Fibroblast of skin of left quadriceps (primary cell): ENCODE data around the gene ABCC10.
"Not testable (repeated sequence)": the region's sequence is repeated elsewhere in the genome, so short reads cannot be mapped to it uniquely, and the experiment has no call there.

Experiments
- DNase-seq, 2 experiments: peaks; one replicate each; pipeline ENCODE4 v3.0.0-alpha.2; 2013; ENCODE audit warnings: low read depth in 2 of 2

Gene ABCC10

GRCh38 chr6:43412541-43412940, 14.8 kb upstream of the ABCC10 start:
- DNase-seq, result no peak

- no peak for DNase-seq
These were observed 14.3 kb upstream of the ABCC10 start for GRCh38 chr6:43413002-43413401.

DNA sequence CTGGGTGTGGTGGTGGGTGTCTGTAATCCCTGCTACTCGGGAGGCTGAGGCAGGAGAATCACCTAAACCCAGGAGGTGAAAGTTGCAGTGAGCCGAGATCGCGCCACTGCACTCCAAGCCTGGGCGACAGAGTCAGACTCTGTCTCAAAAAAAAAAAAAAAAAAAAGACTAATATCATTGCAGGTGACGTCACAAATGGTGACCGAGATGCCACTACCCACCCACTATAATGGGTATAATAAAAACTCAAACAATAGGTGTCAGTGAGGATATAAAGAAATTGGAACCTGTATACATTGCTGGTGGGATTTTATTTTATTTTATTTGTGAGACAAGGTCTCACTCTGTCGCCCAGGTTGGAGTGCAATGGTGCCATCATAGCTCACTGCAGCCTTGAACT, 12.1 kb upstream of the ABCC10 start:
- not testable (repeated sequence) for DNase-seq

DNA sequence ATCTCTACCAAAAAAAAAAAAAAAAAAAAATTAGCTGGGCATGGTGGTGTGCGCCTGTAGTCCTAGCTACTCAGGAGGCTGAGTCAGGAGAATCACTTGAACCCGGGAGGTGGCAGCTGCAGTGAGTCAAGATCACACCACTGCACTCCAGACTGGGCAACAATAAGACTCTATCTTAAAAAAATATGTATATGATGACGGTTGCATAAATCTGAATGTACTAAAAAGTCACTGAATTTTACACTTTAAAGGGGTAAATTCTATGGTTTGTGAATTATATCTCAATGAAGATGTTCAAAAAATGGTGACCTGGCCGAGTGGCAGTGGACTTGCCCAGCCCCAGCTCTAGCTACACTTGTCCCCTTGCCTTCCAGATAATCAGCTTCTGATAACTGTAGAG, 10.4 kb upstream of the ABCC10 start:
- no peak for DNase-seq

DNA sequence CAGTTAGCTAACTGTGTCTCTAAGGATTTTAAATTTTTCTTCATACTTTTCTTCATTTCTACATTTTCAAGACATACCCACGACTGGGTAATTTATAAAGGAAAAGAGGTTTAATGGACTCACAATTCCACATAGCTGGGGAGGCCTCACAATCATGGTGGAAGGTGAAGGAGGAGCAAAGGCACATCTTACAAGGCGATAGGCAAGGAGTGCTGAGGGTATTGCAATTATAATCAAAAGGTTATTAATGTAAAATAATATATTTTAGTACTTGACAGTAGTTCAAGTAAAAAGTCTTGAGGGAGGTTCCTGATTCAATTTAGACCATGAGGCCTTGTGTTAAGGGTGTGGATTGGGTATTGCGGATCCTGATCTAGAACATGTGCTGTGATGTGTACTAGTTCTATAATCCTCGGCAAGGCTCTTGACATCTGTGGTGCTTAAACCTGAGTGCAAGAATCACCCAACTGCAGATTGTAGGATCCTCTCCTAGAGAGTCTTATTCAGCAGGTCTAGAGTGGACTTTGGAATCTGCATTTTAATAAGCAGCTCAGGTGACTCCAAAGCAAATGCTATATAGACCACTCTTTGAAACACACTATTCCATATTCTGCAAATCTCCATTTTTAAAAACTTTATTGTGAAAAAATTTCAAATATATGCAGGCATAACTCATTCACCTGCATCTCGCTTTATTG, 7.2 kb upstream of the ABCC10 start:
- DNase-seq, result no peak

DNA sequence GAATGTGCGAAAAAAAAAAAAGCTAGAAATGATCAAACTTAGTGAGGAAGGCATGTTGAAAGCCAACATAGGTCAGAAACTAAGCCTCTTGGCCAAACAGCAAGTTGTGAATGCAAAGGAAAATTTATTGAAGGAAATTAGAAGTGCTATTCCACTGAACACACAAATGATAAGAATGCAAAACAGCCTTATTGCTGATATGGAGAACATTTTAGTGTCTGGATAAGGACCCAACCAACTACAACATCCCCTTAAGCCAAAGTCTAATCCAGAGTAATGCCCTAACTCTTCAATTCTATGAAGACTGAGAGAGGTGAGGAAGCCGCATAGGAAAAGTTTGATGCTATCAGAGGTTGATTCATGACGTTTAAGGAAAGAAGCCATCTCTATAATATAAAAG, 5.5 kb upstream of the ABCC10 start:
- DNase-seq, result no peak

GRCh38 chr6:43425083-43425482, 2.3 kb upstream of the ABCC10 start:
- DNase-seq, result not testable (repeated sequence)

- no peak for DNase-seq
These were observed 374 bp upstream of the ABCC10 start for GRCh38 chr6:43426928-43427405.

DNA sequence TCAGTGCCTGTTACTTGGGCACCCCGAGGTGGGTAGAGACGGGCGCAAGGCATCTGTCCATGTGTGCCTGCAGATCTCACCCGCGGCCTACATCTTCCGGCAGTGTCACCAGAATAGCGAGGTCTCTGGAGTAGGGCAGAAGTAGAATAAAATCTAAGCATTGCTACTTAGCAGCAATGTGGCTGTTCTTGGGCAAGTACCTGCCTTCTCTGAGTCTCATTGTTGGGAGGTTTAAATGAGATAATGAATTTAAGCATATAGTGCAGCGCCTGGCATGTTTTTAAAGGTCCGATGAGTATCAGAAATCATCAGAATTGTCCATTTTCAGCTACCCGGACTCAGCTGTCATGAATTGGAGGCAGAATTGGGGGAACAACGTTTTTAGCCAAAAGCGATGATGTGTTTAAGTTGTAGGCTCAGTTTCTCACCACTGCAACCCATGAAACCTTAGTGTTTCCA, 800 bp downstream of the ABCC10 start:
- no peak for DNase-seq

- DNase-seq, result no peak
These were observed 1.5 kb downstream of the ABCC10 start for GRCh38 chr6:43428874-43429273.

GRCh38 chr6:43432009-43432945, 4.9 kb downstream of the ABCC10 start:
- no peak for DNase-seq

DNA sequence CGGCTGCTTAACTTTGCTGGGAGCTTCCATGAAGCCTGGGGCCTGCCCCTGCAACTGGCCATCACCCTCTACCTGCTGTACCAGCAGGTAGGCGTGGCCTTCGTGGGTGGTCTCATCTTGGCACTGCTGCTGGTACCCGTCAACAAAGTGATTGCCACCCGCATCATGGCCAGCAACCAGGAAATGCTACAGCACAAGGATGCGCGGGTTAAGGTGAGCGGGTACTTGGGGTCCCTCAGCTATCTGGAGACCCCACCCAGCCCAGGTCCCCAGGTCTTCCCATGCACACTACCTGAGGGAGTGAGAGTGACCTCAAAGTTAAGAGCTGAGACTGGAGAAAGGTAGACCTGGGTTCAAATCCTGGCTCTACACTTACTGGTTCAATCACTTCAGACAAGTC, 5.8 kb downstream of the ABCC10 start:
- no peak for DNase-seq

- DNase-seq, result no peak
These were observed 6.9 kb downstream of the ABCC10 start for GRCh38 chr6:43434001-43434840.

- no peak for DNase-seq
These were observed 7.6 kb downstream of the ABCC10 start for GRCh38 chr6:43434943-43435342.

- DNase-seq, result no peak
These were observed 8.5 kb downstream of the ABCC10 start for GRCh38 chr6:43435682-43436437.

DNA sequence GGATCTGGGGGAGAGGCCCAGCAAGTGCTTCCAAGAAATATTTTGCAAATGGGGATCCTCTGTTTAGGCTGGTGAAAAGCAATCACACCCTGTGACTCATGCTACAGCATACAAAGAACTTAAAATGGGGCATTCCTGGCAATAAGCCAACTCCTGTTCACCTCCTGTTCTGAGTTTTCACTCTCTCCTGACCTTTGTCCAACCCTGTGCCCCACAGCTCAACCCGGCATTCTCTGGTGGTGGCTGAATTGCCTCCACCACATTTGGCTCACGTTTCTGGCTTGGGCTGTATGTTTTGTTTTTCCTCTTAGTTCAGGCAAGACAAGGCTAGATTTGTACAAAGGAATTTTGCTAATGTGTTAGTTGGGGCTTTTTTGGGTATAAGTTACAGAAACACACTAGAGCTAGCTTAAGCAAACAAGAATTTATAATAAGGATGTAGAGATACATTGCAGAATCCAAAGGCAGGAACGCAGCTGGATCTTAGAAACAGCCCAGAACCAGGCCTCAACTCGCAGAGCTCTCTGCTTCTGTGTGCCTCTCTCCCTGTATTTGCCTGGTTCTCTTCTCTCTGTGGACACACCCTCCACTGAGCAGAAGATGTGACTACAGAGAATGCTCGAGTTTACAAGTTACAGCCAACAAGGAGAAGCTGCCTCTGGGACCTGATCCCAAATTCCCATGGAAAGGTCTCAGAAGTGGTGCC, 9.4 kb downstream of the ABCC10 start:
- DNase-seq, result peak; percentile 18 to 22

DNA sequence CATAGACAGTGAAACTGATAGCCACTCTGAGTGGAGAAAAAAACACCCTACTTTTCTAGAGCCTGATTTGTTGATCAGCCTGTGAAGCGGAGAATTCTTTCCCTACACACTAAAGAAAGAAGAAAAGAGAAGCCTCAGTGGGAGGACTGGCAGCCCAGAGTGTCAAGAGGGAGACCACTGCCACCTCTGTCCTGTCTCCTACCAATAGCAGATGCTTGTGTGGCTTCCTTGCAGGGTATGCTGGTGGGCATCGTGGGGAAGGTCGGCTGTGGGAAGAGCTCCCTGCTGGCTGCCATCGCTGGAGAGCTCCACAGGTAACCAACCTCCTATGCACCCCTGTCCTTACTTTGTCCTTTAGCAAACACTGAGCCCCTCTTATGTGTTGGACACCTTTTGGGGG, 10.4 kb downstream of the ABCC10 start:
- DNase-seq, result no peak

DNA sequence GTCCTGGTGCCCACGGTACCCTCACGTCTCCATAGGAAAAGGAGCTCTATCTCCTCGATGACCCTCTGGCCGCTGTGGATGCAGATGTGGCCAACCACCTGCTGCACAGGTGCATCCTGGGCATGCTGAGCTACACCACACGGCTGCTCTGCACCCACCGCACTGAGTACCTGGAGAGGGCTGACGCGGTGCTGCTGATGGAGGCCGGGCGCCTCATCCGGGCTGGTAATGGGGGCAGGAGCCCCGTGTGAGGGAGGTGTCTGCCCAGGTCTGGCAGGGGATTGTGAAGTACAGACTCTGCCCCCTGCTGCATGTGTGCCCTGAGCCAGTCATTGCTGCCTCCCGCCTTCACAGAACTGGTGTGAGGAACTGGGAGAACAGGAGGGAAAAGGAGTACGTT, 15.6 kb downstream of the ABCC10 start:
- no peak for DNase-seq

- no peak for DNase-seq
These were observed 16.7 kb downstream of the ABCC10 start for GRCh38 chr6:43444036-43444435.

DNA sequence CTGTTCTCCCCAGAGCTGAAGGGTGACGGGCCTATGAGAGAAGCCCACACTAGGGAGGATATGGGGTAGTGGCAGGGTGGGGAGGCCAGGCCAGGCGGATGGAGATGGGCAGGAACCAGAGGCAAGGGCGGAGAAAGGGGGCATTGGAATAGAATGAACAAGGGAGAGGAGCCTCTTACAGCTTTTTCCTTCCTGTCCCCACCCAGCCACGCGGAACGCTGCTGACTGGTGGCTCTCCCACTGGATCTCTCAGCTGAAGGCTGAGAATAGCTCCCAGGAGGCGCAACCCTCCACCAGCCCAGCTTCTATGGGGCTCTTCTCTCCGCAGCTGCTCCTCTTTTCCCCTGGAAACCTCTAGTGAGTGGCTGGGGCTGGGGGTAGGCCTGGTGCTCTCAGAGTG, 17.2 kb downstream of the ABCC10 start:
- no peak for DNase-seq

DNA sequence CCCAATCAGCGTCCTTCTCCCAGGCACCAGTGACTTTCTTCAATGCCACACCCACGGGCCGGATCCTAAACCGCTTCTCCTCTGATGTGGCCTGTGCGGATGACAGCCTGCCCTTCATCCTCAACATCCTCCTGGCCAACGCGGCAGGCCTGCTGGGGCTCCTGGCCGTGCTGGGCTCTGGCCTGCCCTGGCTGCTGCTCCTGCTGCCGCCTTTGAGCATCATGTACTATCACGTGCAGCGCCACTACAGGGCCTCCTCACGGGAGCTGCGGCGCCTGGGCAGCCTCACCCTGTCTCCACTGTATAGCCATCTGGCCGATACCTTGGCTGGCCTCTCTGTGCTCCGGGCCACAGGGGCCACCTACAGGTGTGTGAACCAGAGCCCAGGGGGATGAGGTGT, 18.2 kb downstream of the ABCC10 start:
- DNase-seq, result no peak
